Right cardiac atrium (tissue), 5 donors: ENCODE data around the gene CDHR4. TPM values are rescaled to one million over a fixed set of nuclear protein-coding genes. Genes with fewer than 3 reads are reported as not detected.

Experiments used
- ATAC-seq, 2 donors: fragments of 200-7000 bp; cut with Tn5 transposase; one replicate each; pipeline versions ENCODE4 v1.8.0 to v1.9.1; 2020; ENCODE audit warnings: moderate library complexity in 2 of 2, mild to moderate bottlenecking in 1 of 2
- DNase-seq, 3 donors: peaks; one replicate each; pipeline ENCODE4 v3.0.0-alpha.2; 2020
- H3K27ac ChIP-seq: one replicate; pipeline ENCODE4 v1.5.1; 2013; ENCODE audit warnings: mild to moderate bottlenecking, low read length, control low read depth, moderate library complexity
- H3K27me3 ChIP-seq: one replicate; pipeline ENCODE4 v1.6.1; 2013; ENCODE audit not compliant: control insufficient read depth, insufficient read depth
- H3K4me1 ChIP-seq: one replicate; pipeline ENCODE4 v1.6.1; 2013; ENCODE audit warnings: low read length; ENCODE audit not compliant: control insufficient read depth, insufficient read depth
- H3K4me3 ChIP-seq: one replicate; pipeline ENCODE4 v1.5.1; 2013; ENCODE audit warnings: low read length, control low read depth
- H3K9me3 ChIP-seq: one replicate; pipeline ENCODE4 v1.6.1; 2013; ENCODE audit warnings: low read length; ENCODE audit not compliant: control insufficient read depth
- WGBS: extraction: QIAGEN DNeasy Blood & Tissue Kit; methylation state at CpG from one replicate; pipeline ENCODE4 v1.1.7; 2013; 5-methylcytosine and 5-hydroxymethylcytosine counted together
- intact Hi-C, 4 donors: fragments of 100-400 bp; cut with DNase I; formaldehyde crosslinking; loops; one replicate each; pipeline versions ENCODE4 v1.11.0 to v1.14.0; 2022 to 2023
- long read RNA-seq, 4 donors: library from polyadenylated mRNA; unstranded; transcript quantifications; one replicate each; pipeline ENCODE4 v2.0.0, GENCODE V29; 2020 to 2021
- polyA plus RNA-seq: library from polyadenylated mRNA; stranded (reverse); fragments of 200-250 nt; gene quantifications from one replicate; pipeline ENCODE4 v1.2.3, GENCODE V29; 2013
- total RNA-seq, 4 donors: library from RNA; stranded (reverse); fragmentation: NEBNext Ultra II Directional; extraction: Animal tissue kit (Norgen Biotek cat#: 25700); gene quantifications; one replicate each; pipeline ENCODE4 v1.2.1, GENCODE V29; 2021
- donor health status: healthy with polysubstance abuse.
- donor health status: DM: no; HTN: yes; CAD: no.
- donor health status: DM: no; HTN: no; CAD: no.
- donor health status: DM: no; HTN: yes; CAD: no; lungs with severe emphysema.
- donor health status: DM: yes; HTN: yes; CAD: no.

Gene CDHR4, protein sequence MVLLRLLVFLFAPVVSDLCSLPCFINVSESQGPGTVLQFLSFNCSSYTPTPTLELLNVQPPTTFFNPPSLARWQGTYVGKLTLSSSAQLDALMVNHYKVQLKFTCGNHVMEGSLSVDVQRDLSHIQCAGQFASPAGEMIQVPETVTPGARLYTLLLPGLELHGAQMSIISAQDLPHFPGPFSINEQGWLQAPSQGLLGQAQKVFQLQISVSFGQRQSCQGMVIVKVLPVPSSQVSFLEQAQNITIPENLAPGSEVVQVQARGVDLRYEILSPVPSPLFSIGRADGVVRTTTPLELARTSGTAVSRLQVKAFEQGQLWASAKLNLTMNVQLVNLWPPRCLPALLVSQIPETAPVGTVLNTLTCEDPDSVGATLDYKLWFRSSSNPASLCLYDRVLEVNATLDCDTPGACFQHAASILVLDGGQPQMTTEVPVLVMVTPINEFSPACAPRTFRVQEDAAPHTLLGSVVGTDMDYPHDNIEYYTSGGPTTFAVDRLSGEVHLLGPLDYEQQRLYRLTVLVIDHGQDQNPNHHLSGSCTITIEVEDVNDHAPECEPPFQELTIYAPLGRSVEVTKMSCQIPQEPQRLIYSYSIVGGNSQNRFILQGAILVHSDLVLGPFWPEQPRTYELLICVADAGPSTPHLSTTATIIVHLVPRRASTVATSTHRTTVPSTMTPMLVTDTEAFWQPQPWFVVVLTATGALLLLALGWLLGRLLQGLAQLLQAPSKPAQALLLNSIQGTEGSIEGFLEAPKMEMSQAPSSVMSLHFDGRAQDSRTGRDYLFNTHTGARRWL
- total RNA-seq (under 1 TPM in 1 of 4 donors, not detected in 3; 0.29 TPM), polyA plus RNA-seq (0.07 TPM)
- long read RNA-seq, donor 1: 0 reads
- long read RNA-seq, donor 2: 0 reads
- long read RNA-seq, donor 3, partial matches to known transcripts: 1 of 2 reads
- long read RNA-seq, donor 3, other reads (novel, unspliced or antisense): 1 of 2 reads
- long read RNA-seq, donor 4: 0 reads

DNA sequence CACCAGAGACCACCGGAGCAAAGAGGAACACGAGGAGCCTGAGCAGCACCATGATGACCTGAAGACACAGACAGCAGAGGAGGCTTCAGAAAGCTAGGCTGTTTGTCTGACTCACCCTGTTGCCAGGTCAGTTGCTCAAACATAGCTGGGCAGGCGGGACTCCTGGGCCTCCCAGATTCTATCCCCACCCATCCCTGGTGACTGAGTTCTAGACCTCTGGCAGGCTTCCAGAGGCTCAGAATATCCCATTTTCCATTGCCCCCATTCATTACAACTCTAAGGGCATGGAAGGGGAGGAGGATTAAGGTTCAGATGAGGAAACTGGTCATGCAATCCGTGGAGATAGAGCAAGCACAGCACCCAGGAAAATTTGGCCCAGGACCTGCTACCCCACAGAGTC, at the start of gene CDHR4:
Gene CDHR4, minus strand, starts transcription at position 113 of the 400 bp plus-strand sequence. Its CDS starts 61 bp downstream, at position 52.
- H3K27me3 ChIP-seq: no peaks in the 10 kb centered on the region
- peaks cover 12% of the 10 kb centered on the region for H3K4me1 ChIP-seq
- peak in 1 of 2 donors; percentile 11 for ATAC-seq
- peak within 1 kb of the TSS; percentile 39 for H3K27ac ChIP-seq
- no peaks in the 10 kb centered on the region for H3K9me3 ChIP-seq
- intact Hi-C loops: loop anchor here in 3 of 4 donors (2.0 to 10.0 kb wide), 5 partner anchors 38 to 107 kb away; partner anchors contain the start of gene MST1R (in 2 of the 3)
- no peak within 1 kb of the TSS for H3K4me3 ChIP-seq
- peak in 2 of 3 donors; percentile 66 to 74 for DNase-seq
- 62% methylated on average over 4 of the region's 4 CpGs for WGBS

DNA sequence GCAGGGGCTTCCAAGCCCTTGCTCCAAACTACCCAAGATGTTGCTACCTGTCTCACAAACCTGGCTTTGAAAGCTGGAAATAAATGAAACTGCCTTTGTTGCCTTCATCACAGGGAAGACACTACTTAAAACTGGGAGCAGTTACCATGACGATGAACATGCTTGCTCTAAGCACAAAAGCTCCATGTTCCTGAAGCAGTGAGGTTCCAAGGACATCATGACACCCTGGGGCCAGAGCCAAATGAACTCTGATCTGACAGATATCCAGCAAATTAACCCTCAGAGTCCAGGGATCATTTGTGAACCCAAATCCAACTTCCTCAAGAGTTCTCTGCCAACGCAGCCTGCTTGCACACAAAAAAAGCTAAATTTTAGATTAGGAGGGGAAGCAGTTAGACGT, 46.0 kb upstream of the CDHR4 start:
- ATAC-seq (no peak), DNase-seq (no peak)
- no peaks in the 10 kb centered on the region for H3K27me3 ChIP-seq
- no peaks in the 10 kb centered on the region for H3K4me1 ChIP-seq
- no peak overlapping the region for H3K27ac ChIP-seq
- intact Hi-C loops: no loop called here
- H3K9me3 ChIP-seq: no peaks in the 10 kb centered on the region
- H3K4me3 ChIP-seq: no peak overlapping the region
- WGBS: 82% methylated on average over 3 of the region's 3 CpGs

DNA sequence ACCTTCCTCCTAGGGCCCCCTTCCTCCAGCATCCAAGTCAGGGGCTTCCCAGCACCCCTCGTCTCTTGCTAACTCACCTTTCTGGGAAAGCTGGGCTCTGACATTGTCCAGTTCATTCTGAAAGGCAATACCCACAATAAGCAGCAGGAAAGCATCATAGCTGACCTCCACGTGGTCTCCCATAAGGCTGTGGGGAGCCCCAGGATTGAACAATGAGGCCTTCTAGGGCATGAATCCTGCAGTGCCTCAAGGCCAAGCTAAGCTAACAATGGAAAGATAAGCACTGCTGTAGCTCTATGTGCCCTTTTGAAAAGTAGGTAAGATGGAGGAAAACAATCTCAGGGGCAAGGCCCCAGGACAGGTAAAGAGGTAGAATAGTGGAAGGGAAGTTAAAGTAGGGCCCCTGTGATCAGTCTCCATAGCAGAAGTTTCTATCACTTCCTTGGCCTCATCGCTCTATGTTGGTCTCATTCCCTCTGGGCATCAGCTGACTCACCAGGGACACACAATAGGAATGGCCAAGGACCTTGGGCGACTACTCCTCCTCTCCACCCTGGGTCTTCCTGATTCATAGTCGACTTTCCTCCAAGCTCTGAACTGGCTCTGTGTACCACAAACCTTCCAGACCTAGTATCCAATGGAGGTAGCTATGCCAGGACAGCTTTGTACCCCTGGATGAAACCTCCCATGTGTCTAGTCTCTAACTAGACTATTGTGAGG, 45.0 kb upstream of the CDHR4 start:
- intact Hi-C loops: loop anchor here in 2 of 4 donors (5.0 kb wide), 2 partner anchors 42 to 63 kb away; partner anchors contain the start of gene INKA1 (in 1 of the 2)
- DNase-seq: no peak
- Histone ChIP-seq H3K4me3 (no peak overlapping the region), H3K4me1 (peaks cover 1% of the 10 kb centered on the region), H3K27me3 (no peaks in the 10 kb centered on the region), H3K9me3 (no peaks in the 10 kb centered on the region), H3K27ac (no peak overlapping the region)
- no peak for ATAC-seq
- whole genome bisulfite sequencing: 89% methylated on average over 5 of the region's 5 CpGs

DNA sequence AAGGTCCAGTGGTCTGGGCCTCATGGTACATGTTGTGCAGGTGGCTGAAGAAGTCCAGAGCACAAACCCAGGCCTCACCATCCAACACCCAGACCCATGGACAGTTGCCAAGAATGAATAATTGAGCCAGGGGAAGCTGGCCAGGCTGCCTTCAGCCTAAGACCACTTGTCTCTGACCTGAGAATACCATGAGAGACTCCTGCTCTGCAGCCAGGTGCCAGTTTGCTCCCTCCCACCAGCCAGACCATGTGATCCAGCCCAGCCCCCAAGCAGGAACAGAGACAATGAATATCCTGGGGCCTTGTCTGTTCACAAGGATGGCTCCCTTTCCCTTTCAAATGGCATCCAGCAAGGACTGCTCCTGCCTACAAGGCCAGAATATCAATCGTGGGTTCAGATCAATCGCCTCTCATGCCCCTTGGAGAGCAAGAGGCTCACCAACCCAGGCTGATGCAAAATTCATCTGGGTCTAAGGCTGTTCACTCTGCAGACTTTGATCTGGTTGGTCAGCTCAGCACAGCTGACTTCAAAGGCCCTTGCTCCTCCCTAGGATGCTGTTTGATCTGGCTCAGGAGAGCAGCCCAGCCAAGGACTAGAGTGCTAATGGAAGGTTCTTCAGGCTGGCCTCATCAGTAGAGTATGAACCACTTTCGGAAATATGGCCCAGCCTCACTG, 43.3 kb upstream of the CDHR4 start:
- 93% methylated on average over 3 of the region's 3 CpGs for WGBS
- H3K4me1 ChIP-seq: peaks cover 4% of the 10 kb centered on the region
- DNase-seq (no peak), ATAC-seq (no peak)
- no peak overlapping the region for H3K4me3 ChIP-seq
- intact Hi-C loops: loop anchor here in 2 of 4 donors (5.0 kb wide), 2 partner anchors 41 to 64 kb away; partner anchors contain the start of gene INKA1 (in 1 of the 2)
- no peaks in the 10 kb centered on the region for H3K9me3 ChIP-seq
- no peaks in the 10 kb centered on the region for H3K27me3 ChIP-seq
- no peak overlapping the region for H3K27ac ChIP-seq

DNA sequence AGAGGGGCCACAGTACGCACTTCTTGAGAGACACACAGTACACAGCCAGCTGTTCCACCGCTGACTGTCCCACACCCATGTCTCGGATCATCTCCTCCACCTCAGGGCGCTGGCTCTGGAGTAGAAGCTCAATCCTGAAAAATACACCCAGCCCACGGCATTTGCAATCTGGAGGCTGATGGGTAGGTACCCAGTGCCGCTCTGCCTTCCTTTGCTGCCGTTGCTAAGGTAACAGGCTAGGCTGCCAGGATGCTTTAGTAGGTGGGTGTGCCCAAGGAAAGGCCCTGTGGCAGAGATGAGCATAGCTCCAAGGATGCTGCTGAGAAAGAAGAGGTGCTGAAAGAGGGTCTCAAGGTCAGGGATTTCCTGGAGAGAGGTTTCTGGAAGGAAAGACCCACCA, 42.1 kb upstream of the CDHR4 start:
- intact Hi-C loops: loop anchor here in 2 of 4 donors (5.0 kb wide), 2 partner anchors 40 to 65 kb away; partner anchors contain the start of gene INKA1 (in 1 of the 2)
- DNase-seq (no peak), ATAC-seq (no peak)
- Histone ChIP-seq H3K4me1 (peaks cover 4% of the 10 kb centered on the region), H3K27ac (no peak overlapping the region), H3K4me3 (no peak overlapping the region), H3K9me3 (no peaks in the 10 kb centered on the region), H3K27me3 (no peaks in the 10 kb centered on the region)
- WGBS: 90% methylated on average over 7 of the region's 7 CpGs

DNA sequence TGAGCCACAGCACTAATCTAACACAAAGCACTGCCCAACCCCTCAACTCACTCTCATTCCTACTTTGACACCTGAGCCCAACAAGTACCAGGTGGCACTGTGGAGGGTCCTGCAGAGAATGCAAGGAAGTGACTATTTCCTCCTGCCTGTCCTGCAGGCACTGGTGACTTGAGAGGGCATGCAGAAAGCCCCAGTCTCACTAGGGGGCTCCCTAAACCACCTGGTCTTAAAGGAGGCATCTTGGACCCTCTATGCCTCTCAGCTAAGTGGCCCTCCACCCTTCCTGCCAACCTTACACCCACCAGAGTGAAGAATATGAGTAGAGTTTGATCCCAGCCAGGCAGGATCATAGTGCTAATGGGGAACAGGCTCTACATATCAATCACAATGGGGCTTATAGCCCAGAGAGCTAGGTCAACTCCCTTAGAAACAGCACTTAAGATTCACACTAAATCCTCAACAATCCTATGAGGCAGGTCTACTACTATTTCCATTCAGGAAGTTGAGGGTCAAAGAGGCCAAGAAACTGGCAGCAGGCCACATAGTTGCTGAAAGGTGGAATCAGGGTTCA, 41.5 kb upstream of the CDHR4 start:
- H3K27ac ChIP-seq: no peak overlapping the region
- intact Hi-C loops: loop anchor here in 2 of 4 donors (5.0 kb wide), 2 partner anchors 39 to 66 kb away; partner anchors contain the start of gene INKA1 (in 1 of the 2)
- DNase-seq (no peak), ATAC-seq (no peak)
- no peaks in the 10 kb centered on the region for H3K27me3 ChIP-seq
- H3K4me3 ChIP-seq: no peak overlapping the region
- peaks cover 4% of the 10 kb centered on the region for H3K4me1 ChIP-seq
- H3K9me3 ChIP-seq: no peaks in the 10 kb centered on the region

DNA sequence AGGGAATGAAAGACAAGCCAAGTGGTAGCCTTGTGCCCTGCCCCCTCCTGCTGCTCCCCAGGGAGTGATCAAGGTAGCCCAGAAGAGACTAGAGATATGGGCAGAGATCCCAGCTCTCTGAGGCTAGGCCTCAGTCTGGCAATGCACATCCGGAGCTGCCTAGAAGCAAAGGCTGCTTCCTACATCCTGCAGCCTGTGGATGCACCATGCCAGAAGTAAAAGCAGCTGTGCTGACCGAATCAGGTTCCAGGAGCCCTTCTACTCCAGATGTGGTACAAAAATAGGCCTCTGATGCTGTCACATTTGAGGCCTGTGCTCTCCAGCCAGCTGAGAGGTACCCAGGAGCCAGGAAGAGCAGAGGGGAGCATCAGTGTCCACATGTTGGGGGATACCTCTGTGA, 40.7 kb upstream of the CDHR4 start:
- 59% methylated on average over 2 of the region's 2 CpGs for WGBS
- Histone ChIP-seq H3K9me3 (no peaks in the 10 kb centered on the region), H3K4me1 (peaks cover 4% of the 10 kb centered on the region), H3K27me3 (no peaks in the 10 kb centered on the region), H3K27ac (no peak overlapping the region), H3K4me3 (no peak overlapping the region)
- DNase-seq (no peak), ATAC-seq (no peak)
- intact Hi-C loops: loop anchor here in 2 of 4 donors (5.0 kb wide), 2 partner anchors 38 to 67 kb away; partner anchors contain the start of gene INKA1 (in 1 of the 2)

DNA sequence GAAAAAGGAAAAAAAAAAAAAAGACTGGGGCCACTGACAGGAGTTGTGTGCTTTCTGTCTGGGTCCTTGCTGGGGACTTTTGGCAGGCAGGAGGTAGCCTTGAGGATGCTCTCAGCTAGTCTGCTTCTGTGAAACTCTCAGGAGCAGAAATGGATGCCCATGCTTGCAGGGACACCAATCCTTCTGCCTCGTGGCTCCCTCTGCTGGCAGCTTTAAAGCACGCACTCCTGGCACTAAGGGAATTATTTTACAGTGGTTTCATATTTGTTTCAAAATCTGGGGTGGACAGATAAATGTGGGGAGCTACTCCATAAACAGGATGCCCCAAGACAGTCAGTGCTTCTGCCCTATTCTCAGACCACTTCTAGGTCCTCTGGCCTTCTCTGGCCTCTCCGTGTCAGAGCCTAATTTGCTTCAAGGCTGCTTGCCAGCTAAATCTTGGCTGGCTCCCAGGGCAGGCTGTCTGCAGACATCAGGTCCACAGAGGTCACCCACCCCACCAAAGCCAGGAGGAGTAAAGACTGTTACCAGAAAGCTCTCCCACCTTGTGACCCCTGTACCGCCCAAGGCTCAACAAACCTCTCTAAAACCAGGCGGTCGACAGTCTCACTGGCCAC, 39.6 kb upstream of the CDHR4 start:
- intact Hi-C loops: loop anchor here in 3 of 4 donors (1.0 to 5.0 kb wide), 4 partner anchors 34 to 68 kb away; partner anchors contain the start of gene INKA1 (in 1 of the 3)
- Histone ChIP-seq H3K27ac (no peak overlapping the region), H3K4me1 (peaks cover 4% of the 10 kb centered on the region), H3K27me3 (no peaks in the 10 kb centered on the region), H3K4me3 (no peak overlapping the region), H3K9me3 (no peaks in the 10 kb centered on the region)
- DNase-seq (peak; percentile 75 to 91 (median 87)), ATAC-seq (peak; percentile 84 to 86)
- WGBS: 28% methylated on average over 6 of the region's 6 CpGs

DNA sequence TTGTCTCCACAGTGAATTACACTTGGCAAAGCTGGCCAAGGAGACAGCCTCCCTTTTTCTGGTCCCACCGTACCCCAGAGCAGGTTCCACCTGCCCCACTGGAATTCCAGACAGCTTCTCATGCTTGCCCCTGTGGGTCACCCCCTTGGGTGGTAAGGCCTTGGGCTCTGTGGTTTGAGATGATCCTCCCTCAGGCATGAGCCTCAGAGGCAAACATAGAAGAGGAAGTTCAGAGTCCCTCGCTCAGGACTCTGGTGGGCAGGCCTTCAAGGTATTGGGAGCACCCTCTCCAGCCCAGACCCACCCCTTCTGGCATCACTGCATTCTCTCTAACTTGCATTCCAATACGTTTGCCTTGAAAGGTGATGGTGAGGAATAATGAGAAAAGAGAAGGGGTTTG, 31.7 kb upstream of the CDHR4 start:
- no peak for ATAC-seq
- intact Hi-C loops: no loop called here
- H3K4me3 ChIP-seq: no peak overlapping the region
- H3K4me1 ChIP-seq: no peaks in the 10 kb centered on the region
- no peaks in the 10 kb centered on the region for H3K27me3 ChIP-seq
- H3K9me3 ChIP-seq: no peaks in the 10 kb centered on the region
- no peak overlapping the region for H3K27ac ChIP-seq
- DNase-seq: peak in 1 of 3 donors; percentile 1
- 84% methylated on average over 3 of the region's 3 CpGs for WGBS
